DND-41 (cell line): Measurements from ENCODE around the gene DNAJA3.

Experiments
- CTCF ChIP-seq: IDR thresholded peaks from 2 replicates; pipeline ENCODE4 v1.5.1; 2012; ENCODE audit warnings: borderline replicate concordance, low read length, moderate library complexity, mild to moderate bottlenecking; ENCODE audit not compliant: poor library complexity, severe bottlenecking; ENCODE audit errors: extremely low read depth
- EZH2 ChIP-seq: IDR thresholded peaks from 3 replicates; pipeline ENCODE4 v1.6.1; 2012; ENCODE audit warnings: borderline replicate concordance, low read depth, mild to moderate bottlenecking, moderate library complexity, low read length, inconsistent platforms; ENCODE audit not compliant: severe bottlenecking

- no peak for TF ChIP-seq CTCF
- TF ChIP-seq EZH2: no peak
Observed at GRCh38 chr16:4435337-4436067, 9.8 kb downstream of the DNAJA3 start.
